ENCODE data around the gene DLG4. TPM values are rescaled to one million over a fixed set of nuclear protein-coding genes. Genes with fewer than 3 reads are reported as not detected.

The DLG4 gene
- total and polyA plus RNA-seq, 2 experiments from 2014 or later: 2.9 to 10.7 TPM

- Histone ChIP-seq H3K27me3 (no peaks in the 10 kb centered on the region), H3K9me2 (replicated peaks; ENCODE audit: insufficient read depth) (no peaks in the 10 kb centered on the region), H3K4me1 (ENCODE audit: insufficient read depth) (peaks cover 39% of the 10 kb centered on the region), H3K36me3 (replicated peaks; ENCODE audit: insufficient read depth, low read depth) (no peaks in the 10 kb centered on the region), H3K9me3 (ENCODE audit: low read depth) (no peaks in the 10 kb centered on the region), H3K27ac (peak overlapping the region; percentile 99), H3K79me2 (peaks cover 39% of the 10 kb centered on the region), H3K4me2 (peak overlapping the region; percentile 80), H3K4me3 (no peak overlapping the region), H4K20me1 (ENCODE audit: insufficient read depth, poor library complexity, severe bottlenecking) (no peaks in the 10 kb centered on the region), H2AFZ (no peak overlapping the region)
- TF ChIP-seq EZH2phosphoT487 (IDR thresholded peaks at IDR 0.05; ENCODE audit: low read depth, severe bottlenecking, unreplicated experiment) (no peak), EZH2 (IDR thresholded peaks at IDR 0.05; ENCODE audit: borderline replicate concordance) (no peak), CTCF (IDR thresholded peaks at IDR 0.05; ENCODE audit: poor library complexity) (no peak)
- DNase-seq (ENCODE audit: low spot score): no peak
- WGBS (ENCODE audit: low lambda C conversion rate, missing lambda C conversion rate): 39% methylated on average over 6 of the region's 6 CpGs
Observed at GRCh38 chr17:7218758-7219157, 878 bp downstream of the DLG4 start.

GRCh38 chr17:7218166-7218565, 1.5 kb downstream of the DLG4 start:
- 64% methylated on average over 6 of the region's 6 CpGs for WGBS (ENCODE audit: low lambda C conversion rate, missing lambda C conversion rate)
- Histone ChIP-seq H4K20me1 (ENCODE audit: insufficient read depth, poor library complexity, severe bottlenecking) (no peaks in the 10 kb centered on the region), H3K9me3 (ENCODE audit: low read depth) (no peaks in the 10 kb centered on the region), H3K4me1 (ENCODE audit: insufficient read depth) (peaks cover 42% of the 10 kb centered on the region), H3K4me2 (peak overlapping the region; percentile 80), H3K9me2 (replicated peaks; ENCODE audit: insufficient read depth) (no peaks in the 10 kb centered on the region), H3K36me3 (replicated peaks; ENCODE audit: insufficient read depth, low read depth) (no peaks in the 10 kb centered on the region), H3K27ac (peak overlapping the region; percentile 99), H3K4me3 (peak overlapping the region; percentile 61), H2AFZ (peak overlapping the region; percentile 51), H3K79me2 (peaks cover 45% of the 10 kb centered on the region), H3K27me3 (no peaks in the 10 kb centered on the region)
- TF ChIP-seq CTCF (IDR thresholded peaks at IDR 0.05; ENCODE audit: poor library complexity) (no peak), EZH2phosphoT487 (IDR thresholded peaks at IDR 0.05; ENCODE audit: low read depth, severe bottlenecking, unreplicated experiment) (no peak), EZH2 (IDR thresholded peaks at IDR 0.05; ENCODE audit: borderline replicate concordance) (no peak)
- no peak for DNase-seq (ENCODE audit: low spot score)

DNA sequence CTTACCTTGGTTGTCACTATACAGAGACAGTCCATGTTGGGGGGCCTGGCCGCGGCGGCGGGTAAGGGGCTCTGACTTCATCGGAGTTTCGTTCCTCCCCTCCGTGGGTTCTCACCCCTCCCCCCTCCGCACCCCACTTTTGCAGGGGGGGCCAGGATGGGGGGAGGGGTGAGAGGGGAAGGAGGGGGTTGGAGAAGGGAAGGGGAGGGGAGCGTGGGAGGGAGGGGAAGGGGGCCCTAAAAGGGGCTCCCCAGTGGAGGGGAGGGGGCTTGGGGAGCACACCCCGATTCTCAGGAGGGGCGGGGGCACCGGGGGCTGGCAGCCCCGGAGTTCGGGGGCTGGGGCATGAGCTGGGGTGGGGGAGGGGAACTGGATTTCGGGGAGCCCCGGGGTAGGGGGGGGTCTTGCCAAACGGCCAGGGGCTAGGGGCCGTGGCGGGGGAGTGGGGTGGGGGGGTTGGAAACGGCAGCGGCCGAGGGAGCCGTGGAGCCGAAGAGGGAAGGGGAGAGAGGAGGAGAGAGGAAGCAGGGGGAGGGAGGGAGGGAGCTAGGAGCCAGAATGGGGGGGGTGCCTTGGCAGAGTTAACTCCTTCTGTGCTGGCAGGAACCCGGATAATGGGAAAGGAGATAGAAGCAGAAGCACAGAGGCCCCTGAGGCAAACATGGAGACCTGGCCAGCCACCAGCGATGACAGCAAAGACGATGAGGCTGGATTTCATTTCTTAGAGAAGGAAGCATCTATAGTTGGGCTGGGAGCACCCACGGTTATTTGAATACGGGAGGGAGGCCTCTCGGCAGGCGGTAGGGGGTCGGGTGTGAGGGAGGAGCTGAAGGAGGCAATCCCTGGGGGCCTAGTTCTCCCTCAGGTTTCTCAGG, 2.3 kb downstream of the DLG4 start:
- Histone ChIP-seq H2AFZ (peak overlapping the region; percentile 51), H3K4me1 (ENCODE audit: insufficient read depth) (peaks cover 42% of the 10 kb centered on the region), H3K9me2 (replicated peaks; ENCODE audit: insufficient read depth) (no peaks in the 10 kb centered on the region), H3K36me3 (replicated peaks; ENCODE audit: insufficient read depth, low read depth) (no peaks in the 10 kb centered on the region), H3K4me3 (peak overlapping the region; percentile 61), H3K9me3 (ENCODE audit: low read depth) (no peaks in the 10 kb centered on the region), H4K20me1 (ENCODE audit: insufficient read depth, poor library complexity, severe bottlenecking) (peaks cover 4% of the 10 kb centered on the region), H3K27me3 (no peaks in the 10 kb centered on the region), H3K79me2 (peaks cover 53% of the 10 kb centered on the region), H3K4me2 (peak overlapping the region; percentile 80), H3K27ac (peak overlapping the region; percentile 99)
- TF ChIP-seq EZH2phosphoT487 (IDR thresholded peaks at IDR 0.05; ENCODE audit: low read depth, severe bottlenecking, unreplicated experiment): no peak
- TF ChIP-seq EZH2 (IDR thresholded peaks at IDR 0.05; ENCODE audit: borderline replicate concordance): no peak
- TF ChIP-seq CTCF (IDR thresholded peaks at IDR 0.05; ENCODE audit: poor library complexity): no peak
- DNase-seq (ENCODE audit: low spot score): peak; percentile 86
- 3% methylated on average over 21 of the region's 32 CpGs for WGBS (ENCODE audit: low lambda C conversion rate, missing lambda C conversion rate)

Data from hepatocyte (in vitro differentiated cells).